ENCODE data around the gene CADM1. TPM values are rescaled to one million over a fixed set of nuclear protein-coding genes. Genes with fewer than 3 reads are reported as not detected.

Gene CADM1
- total and polyA plus RNA-seq, 2 donors (not counting 3 experiments of a cell fraction or from before 2014, with no cell fraction given) = 0.52 to 2.6 TPM

GRCh38 chr11:115383431-115383830 lies 120.8 kb downstream of the CADM1 start:
- H3K4me2 ChIP-seq (ENCODE audit: insufficient read depth, low read length) = no peak overlapping the region
- H2AFZ ChIP-seq (ENCODE audit: low read depth, low read length) = no peak overlapping the region
- BruUV-seq (replicated peaks) = no TSS peak
- ChIA-PET CTCF (no interaction called here), POLR2A (no interaction called here)
- dilution Hi-C loops (cut with MboI; ENCODE audit: extremely low pct_ligation_motif_present, low sequenced_read_pairs) = no loop called here
- TF ChIP-seq JUN (IDR thresholded peaks at IDR 0.05; ENCODE audit: borderline replicate concordance, insufficient read depth, insufficient read length, low read depth) = no peak
- TF ChIP-seq FOS (IDR thresholded peaks at IDR 0.05; ENCODE audit: borderline replicate concordance, insufficient read depth, low read length) = no peak
- no peak for TF ChIP-seq MYC (IDR thresholded peaks at IDR 0.05; ENCODE audit: low read depth, low read length)
- TF ChIP-seq POLR2A (IDR thresholded peaks at IDR 0.05; ENCODE audit: low read depth, low read length) = no peak
- TF ChIP-seq EZH2 (IDR thresholded peaks at IDR 0.05; ENCODE audit: borderline replicate concordance, low read depth, low read length, severe bottlenecking) = no peak
- TF ChIP-seq POLR2AphosphoS5 (IDR thresholded peaks at IDR 0.05; ENCODE audit: insufficient read depth, low read depth, low read length) = no peak
- FAIRE-seq = no peak
- H3K27me3 ChIP-seq (ENCODE audit: control insufficient read depth in 2 of 2, insufficient read depth in 2 of 2, low read length in 2 of 2) = no peaks in the 10 kb centered on the region
- H3K4me1 ChIP-seq (ENCODE audit: control insufficient read depth, extremely low read depth, insufficient read depth, low read length) = no peaks in the 10 kb centered on the region
- no peaks in the 10 kb centered on the region for H3K36me3 ChIP-seq (ENCODE audit: control insufficient read depth in 2 of 2, extremely low read depth in 1 of 2, insufficient read depth in 2 of 2, low read length in 2 of 2)
- intact Hi-C loops (cut with micrococcal nuclease) = no loop called here
- H3K4me3 ChIP-seq (replicated peaks in 1 of 3; ENCODE audit: insufficient read depth in 1 of 3, low read depth in 1 of 3, low read length in 3 of 3) = no peak overlapping the region
- no peaks in the 10 kb centered on the region for H3K9me3 ChIP-seq (replicated peaks; ENCODE audit: control insufficient read depth, insufficient read depth, low read length)
- no peaks in the 10 kb centered on the region for H3K9me1 ChIP-seq (replicated peaks; ENCODE audit: control insufficient read depth, extremely low read depth, insufficient read depth, low read length)
- no peak for DNase-seq (ENCODE audit: low read depth, low spot score)
- H4K20me1 ChIP-seq (replicated peaks; ENCODE audit: control insufficient read depth, extremely low read depth, insufficient read depth, low read length) = no peaks in the 10 kb centered on the region
- no peak overlapping the region for H3K27ac ChIP-seq (ENCODE audit: insufficient read depth, low read depth, low read length)
- no peaks in the 10 kb centered on the region for H3K79me2 ChIP-seq (ENCODE audit: control insufficient read depth, insufficient read depth, low read length)
- H3K9ac ChIP-seq (replicated peaks; ENCODE audit: extremely low read depth, insufficient read depth, low read length) = no peak overlapping the region

- H3K36me3 ChIP-seq (ENCODE audit: control insufficient read depth in 2 of 2, extremely low read depth in 1 of 2, insufficient read depth in 2 of 2, low read length in 2 of 2) = no peaks in the 10 kb centered on the region
- no peaks in the 10 kb centered on the region for H3K4me1 ChIP-seq (ENCODE audit: control insufficient read depth, extremely low read depth, insufficient read depth, low read length)
- H3K27me3 ChIP-seq (ENCODE audit: control insufficient read depth in 2 of 2, insufficient read depth in 2 of 2, low read length in 2 of 2) = no peaks in the 10 kb centered on the region
- no peaks in the 10 kb centered on the region for H3K79me2 ChIP-seq (ENCODE audit: control insufficient read depth, insufficient read depth, low read length)
- no peaks in the 10 kb centered on the region for H4K20me1 ChIP-seq (replicated peaks; ENCODE audit: control insufficient read depth, extremely low read depth, insufficient read depth, low read length)
- H3K9ac ChIP-seq (replicated peaks; ENCODE audit: extremely low read depth, insufficient read depth, low read length) = no peak overlapping the region
- no peak overlapping the region for H3K27ac ChIP-seq (ENCODE audit: insufficient read depth, low read depth, low read length)
- no peak for FAIRE-seq
- dilution Hi-C loops (cut with MboI; ENCODE audit: extremely low pct_ligation_motif_present, low sequenced_read_pairs) (no loop called here), intact Hi-C loops (cut with micrococcal nuclease) (loop anchor here (2.0 kb wide), 1 partner anchor 15 kb away; no protein-coding TSS in a partner anchor)
- POLR2A ChIA-PET = no interaction called here
- CTCF ChIA-PET = no interaction called here
- H3K4me3 ChIP-seq (replicated peaks in 1 of 3; ENCODE audit: insufficient read depth in 1 of 3, low read depth in 1 of 3, low read length in 3 of 3) = no peak overlapping the region
- no TSS peak for BruUV-seq (replicated peaks)
- no peak overlapping the region for H3K4me2 ChIP-seq (ENCODE audit: insufficient read depth, low read length)
- no peak for DNase-seq (ENCODE audit: low read depth, low spot score)
- H2AFZ ChIP-seq (ENCODE audit: low read depth, low read length) = no peak overlapping the region
- no peaks in the 10 kb centered on the region for H3K9me1 ChIP-seq (replicated peaks; ENCODE audit: control insufficient read depth, extremely low read depth, insufficient read depth, low read length)
- H3K9me3 ChIP-seq (replicated peaks; ENCODE audit: control insufficient read depth, insufficient read depth, low read length) = no peaks in the 10 kb centered on the region
- TF ChIP-seq, protein P1, sequence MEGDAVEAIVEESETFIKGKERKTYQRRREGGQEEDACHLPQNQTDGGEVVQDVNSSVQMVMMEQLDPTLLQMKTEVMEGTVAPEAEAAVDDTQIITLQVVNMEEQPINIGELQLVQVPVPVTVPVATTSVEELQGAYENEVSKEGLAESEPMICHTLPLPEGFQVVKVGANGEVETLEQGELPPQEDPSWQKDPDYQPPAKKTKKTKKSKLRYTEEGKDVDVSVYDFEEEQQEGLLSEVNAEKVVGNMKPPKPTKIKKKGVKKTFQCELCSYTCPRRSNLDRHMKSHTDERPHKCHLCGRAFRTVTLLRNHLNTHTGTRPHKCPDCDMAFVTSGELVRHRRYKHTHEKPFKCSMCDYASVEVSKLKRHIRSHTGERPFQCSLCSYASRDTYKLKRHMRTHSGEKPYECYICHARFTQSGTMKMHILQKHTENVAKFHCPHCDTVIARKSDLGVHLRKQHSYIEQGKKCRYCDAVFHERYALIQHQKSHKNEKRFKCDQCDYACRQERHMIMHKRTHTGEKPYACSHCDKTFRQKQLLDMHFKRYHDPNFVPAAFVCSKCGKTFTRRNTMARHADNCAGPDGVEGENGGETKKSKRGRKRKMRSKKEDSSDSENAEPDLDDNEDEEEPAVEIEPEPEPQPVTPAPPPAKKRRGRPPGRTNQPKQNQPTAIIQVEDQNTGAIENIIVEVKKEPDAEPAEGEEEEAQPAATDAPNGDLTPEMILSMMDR (IDR thresholded peaks at IDR 0.05; ENCODE audit: extremely low read depth in 1 of 2, insufficient read depth in 1 of 2, low read depth in 1 of 2, low read length in 2 of 2) = no peak
- TF ChIP-seq JUN (IDR thresholded peaks at IDR 0.05; ENCODE audit: borderline replicate concordance, insufficient read depth, insufficient read length, low read depth) = peak; percentile 8
Observed at GRCh38 chr11:115379528-115379927, 124.7 kb downstream of the CADM1 start.
